Lower lobe of right lung (tissue), 2 donors: ENCODE measurements around the gene TBCE. TPM values are rescaled to one million over a fixed set of nuclear protein-coding genes. Genes with fewer than 3 reads are reported as not detected.
"Not testable (repeated sequence)": the region's sequence is repeated elsewhere in the genome, so short reads cannot be mapped to it uniquely, and the experiment has no call there.

Experiments used
- ATAC-seq, 2 donors: fragments of 200-7000 bp; cut with Tn5 transposase; one replicate each; pipeline ENCODE4 v1.9.1; 2020 to 2022; ENCODE audit warnings: mild to moderate bottlenecking in 2 of 2, moderate library complexity in 2 of 2
- DNase-seq: peaks from one replicate; pipeline ENCODE4 v3.0.0-alpha.2; 2020
- H3K27ac ChIP-seq: fragments of 200-600 bp; one replicate; pipeline ENCODE4 v1.8.0; 2022
- H3K27me3 ChIP-seq: fragments of 200-600 bp; one replicate; pipeline ENCODE4 v1.8.0; 2022; ENCODE audit warnings: low read depth
- H3K36me3 ChIP-seq: fragments of 200-600 bp; one replicate; pipeline ENCODE4 v1.8.0; 2022; ENCODE audit warnings: mild to moderate bottlenecking
- H3K4me1 ChIP-seq: fragments of 200-600 bp; one replicate; pipeline ENCODE4 v1.8.0; 2022
- H3K4me3 ChIP-seq: fragments of 200-600 bp; one replicate; pipeline ENCODE4 v1.8.0; 2022; ENCODE audit warnings: mild to moderate bottlenecking
- H3K9me3 ChIP-seq: fragments of 200-600 bp; one replicate; pipeline ENCODE4 v1.8.0; 2022
- CTCF ChIP-seq: fragments of 200-600 bp; IDR thresholded peaks from one replicate; pipeline ENCODE4 v1.8.0; 2022; ENCODE audit warnings: antibody characterized with exemption, mild to moderate bottlenecking
- intact Hi-C: fragments of 100-400 bp; cut with DNase I; formaldehyde crosslinking; loops from one replicate; pipeline ENCODE4 v1.11.0; 2022
- total RNA-seq: library from RNA; stranded (reverse); fragmentation: NEBNext Ultra II Directional; extraction: Animal tissue kit (Norgen Biotek cat#: 25700); gene quantifications from one replicate; pipeline ENCODE4 v1.2.1, GENCODE V29; 2021
- donor health status: DM: no; HTN: yes; CAD: no; lungs with severe emphysema.

The TBCE gene
- total RNA-seq, 1 donor from 2014 or later, result 25.3 TPM

GRCh38 chr1:235450433-235450832 lies 83.2 kb downstream of the TBCE start:
- peaks cover 77% of the 10 kb centered on the region for H3K36me3 ChIP-seq
- DNase-seq, result no peak

GRCh38 chr1:235450886-235451483 lies 83.8 kb downstream of the TBCE start:
- Histone ChIP-seq H3K4me1 (no peaks in the 10 kb centered on the region), H3K36me3 (peaks cover 72% of the 10 kb centered on the region), H3K27ac (peak overlapping the region; percentile 54), H3K4me3 (no peak overlapping the region), H3K9me3 (no peaks in the 10 kb centered on the region), H3K27me3 (no peaks in the 10 kb centered on the region)
- TF ChIP-seq CTCF, result no peak
- intact Hi-C loops, result no loop called here
- ATAC-seq (peak; percentile 37 to 47), DNase-seq (no peak)

More at GRCh38 chr1:235450433-235450832, 83.2 kb downstream of the TBCE start:
- H3K27ac ChIP-seq, result peak overlapping the region; percentile 4
- no peaks in the 10 kb centered on the region for H3K27me3 ChIP-seq
- no peaks in the 10 kb centered on the region for H3K4me1 ChIP-seq
- intact Hi-C loops, result no loop called here
- H3K9me3 ChIP-seq, result no peaks in the 10 kb centered on the region
- H3K4me3 ChIP-seq, result no peak overlapping the region
- TF ChIP-seq CTCF, result no peak
- peak; percentile 89 to 92 for ATAC-seq

- Histone ChIP-seq H3K36me3 (peaks cover 46% of the 10 kb centered on the region), H3K27ac (no peak overlapping the region), H3K4me1 (no peaks in the 10 kb centered on the region), H3K4me3 (no peak overlapping the region), H3K9me3 (no peaks in the 10 kb centered on the region), H3K27me3 (no peaks in the 10 kb centered on the region)
- TF ChIP-seq CTCF, result no peak
- DNase-seq, result no peak
- intact Hi-C loops, result no loop called here
- ATAC-seq, result no peak
These were observed 86.8 kb downstream of the TBCE start for GRCh38 chr1:235454021-235454420.

- intact Hi-C loops, result no loop called here
- no peak overlapping the region for H3K4me3 ChIP-seq
- no peaks in the 10 kb centered on the region for H3K4me1 ChIP-seq
- H3K9me3 ChIP-seq, result no peaks in the 10 kb centered on the region
- peaks cover 35% of the 10 kb centered on the region for H3K36me3 ChIP-seq
- DNase-seq, result no peak
- H3K27me3 ChIP-seq, result no peaks in the 10 kb centered on the region
- TF ChIP-seq CTCF, result no peak
- no peak for ATAC-seq
- no peak overlapping the region for H3K27ac ChIP-seq
These were observed 87.9 kb downstream of the TBCE start for GRCh38 chr1:235455097-235455496.

- no peak for TF ChIP-seq CTCF
- Histone ChIP-seq H3K27ac (no peak overlapping the region), H3K4me1 (no peaks in the 10 kb centered on the region), H3K36me3 (peaks cover 28% of the 10 kb centered on the region), H3K9me3 (no peaks in the 10 kb centered on the region), H3K4me3 (no peak overlapping the region), H3K27me3 (no peaks in the 10 kb centered on the region)
- intact Hi-C loops, result no loop called here
- no peak for DNase-seq
- ATAC-seq, result no peak
These were observed 88.6 kb downstream of the TBCE start for GRCh38 chr1:235455823-235456222.

- H3K27me3 ChIP-seq, DNase-seq, intact Hi-C loops, H3K27ac ChIP-seq, ATAC-seq, H3K4me3 ChIP-seq, H3K4me1 ChIP-seq, H3K9me3 ChIP-seq: not testable (repeated sequence)
- H3K36me3 ChIP-seq, result peaks cover 18% of the 10 kb centered on the region
These were observed 90.6 kb downstream of the TBCE start for GRCh38 chr1:235457856-235458255.
